Neutrophil (primary cell): Measurements from ENCODE around the gene TMOD3.

Experiments used
- H3K27ac ChIP-seq: fragments of 200-600 bp; sonication (generic); 2 replicates; pipeline ENCODE4 v1.5.1; 2016; ENCODE audit warnings: mild to moderate bottlenecking, moderate library complexity
- H3K27me3 ChIP-seq: fragments of 200-600 bp; sonication (generic); 2 replicates; pipeline ENCODE4 v1.6.0; 2016; ENCODE audit warnings: mild to moderate bottlenecking
- H3K36me3 ChIP-seq: fragments of 200-600 bp; sonication (generic); 2 replicates; pipeline ENCODE4 v1.5.1; 2017
- H3K4me1 ChIP-seq, 2 experiments: fragments of 200-600 bp in 1 of 2; sonication (generic) in 1 of 2; 1 replicate in 1 of 2; 2 replicates in 1 of 2; pipeline versions ENCODE4 v1.5.1 to v1.6.1; 2013 to 2016; ENCODE audit warnings: low read depth in 1 of 2, low read length in 1 of 2, mild to moderate bottlenecking in 1 of 2, moderate library complexity in 1 of 2; ENCODE audit not compliant: control insufficient read depth in 1 of 2, insufficient read depth in 1 of 2
- H3K4me3 ChIP-seq, 2 experiments: fragments of 200-600 bp in 1 of 2; sonication (generic) in 1 of 2; 1 replicate in 1 of 2; 2 replicates in 1 of 2; pipeline ENCODE4 v1.5.1; 2013 to 2016; ENCODE audit warnings: low read depth in 1 of 2, low read length in 1 of 2, mild to moderate bottlenecking in 1 of 2, moderate library complexity in 1 of 2
- H3K9me3 ChIP-seq: fragments of 200-600 bp; sonication (generic); 2 replicates; pipeline ENCODE4 v1.5.1; 2016
- TF ChIP-seq, protein P1 (sequence below): fragments of 200-600 bp; sonication (generic); IDR thresholded peaks from 2 replicates; pipeline ENCODE4 v1.5.1; 2016; ENCODE audit warnings: antibody characterized with exemption

The TMOD3 gene

GRCh38 chr15:51793521-51794305 is 35.7 kb upstream of the TMOD3 start:
- H3K27ac ChIP-seq, result no peak overlapping the region
- TF ChIP-seq, protein P1, sequence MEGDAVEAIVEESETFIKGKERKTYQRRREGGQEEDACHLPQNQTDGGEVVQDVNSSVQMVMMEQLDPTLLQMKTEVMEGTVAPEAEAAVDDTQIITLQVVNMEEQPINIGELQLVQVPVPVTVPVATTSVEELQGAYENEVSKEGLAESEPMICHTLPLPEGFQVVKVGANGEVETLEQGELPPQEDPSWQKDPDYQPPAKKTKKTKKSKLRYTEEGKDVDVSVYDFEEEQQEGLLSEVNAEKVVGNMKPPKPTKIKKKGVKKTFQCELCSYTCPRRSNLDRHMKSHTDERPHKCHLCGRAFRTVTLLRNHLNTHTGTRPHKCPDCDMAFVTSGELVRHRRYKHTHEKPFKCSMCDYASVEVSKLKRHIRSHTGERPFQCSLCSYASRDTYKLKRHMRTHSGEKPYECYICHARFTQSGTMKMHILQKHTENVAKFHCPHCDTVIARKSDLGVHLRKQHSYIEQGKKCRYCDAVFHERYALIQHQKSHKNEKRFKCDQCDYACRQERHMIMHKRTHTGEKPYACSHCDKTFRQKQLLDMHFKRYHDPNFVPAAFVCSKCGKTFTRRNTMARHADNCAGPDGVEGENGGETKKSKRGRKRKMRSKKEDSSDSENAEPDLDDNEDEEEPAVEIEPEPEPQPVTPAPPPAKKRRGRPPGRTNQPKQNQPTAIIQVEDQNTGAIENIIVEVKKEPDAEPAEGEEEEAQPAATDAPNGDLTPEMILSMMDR, result no peak
- H3K27me3 ChIP-seq, result no peaks in the 10 kb centered on the region

DNA sequence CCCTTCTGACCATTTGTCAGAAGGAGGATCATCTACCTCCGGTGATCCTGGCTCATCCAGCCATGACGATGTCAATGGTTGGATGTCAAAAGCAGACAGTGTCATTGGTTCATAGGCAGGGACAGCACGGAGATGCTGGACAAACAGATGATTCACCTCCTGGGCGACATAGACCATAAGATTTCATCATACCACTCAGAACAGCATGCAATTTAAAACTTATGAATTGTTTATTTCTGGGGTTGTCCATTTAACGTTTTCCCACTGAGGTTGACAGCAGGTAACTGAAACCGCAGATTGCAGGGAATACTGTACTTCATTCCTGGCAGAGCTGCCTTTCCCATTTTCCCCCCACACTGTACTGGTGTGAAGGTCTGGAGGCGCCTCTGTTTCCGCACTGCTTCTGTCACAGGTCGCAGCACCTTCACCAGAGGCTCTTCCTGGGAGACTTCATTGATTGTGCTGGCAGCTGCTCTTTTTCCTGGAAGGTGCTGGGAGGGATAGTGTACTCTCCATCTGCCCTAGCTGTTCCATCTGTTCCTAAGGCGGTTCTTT is 32.5 kb upstream of the TMOD3 start:
- Histone ChIP-seq H3K27ac (no peak overlapping the region), H3K4me1 (no peaks in the 10 kb centered on the region), H3K4me3 (no peak overlapping the region), H3K9me3 (no peaks in the 10 kb centered on the region), H3K36me3 (peaks cover 31% of the 10 kb centered on the region), H3K27me3 (no peaks in the 10 kb centered on the region)
- TF ChIP-seq, protein P1, result no peak

More at GRCh38 chr15:51793521-51794305, 35.7 kb upstream of the TMOD3 start:
- Histone ChIP-seq H3K9me3 (no peaks in the 10 kb centered on the region), H3K4me3 (no peak overlapping the region), H3K4me1 (no peaks in the 10 kb centered on the region), H3K36me3 (peaks cover 15% of the 10 kb centered on the region)

DNA sequence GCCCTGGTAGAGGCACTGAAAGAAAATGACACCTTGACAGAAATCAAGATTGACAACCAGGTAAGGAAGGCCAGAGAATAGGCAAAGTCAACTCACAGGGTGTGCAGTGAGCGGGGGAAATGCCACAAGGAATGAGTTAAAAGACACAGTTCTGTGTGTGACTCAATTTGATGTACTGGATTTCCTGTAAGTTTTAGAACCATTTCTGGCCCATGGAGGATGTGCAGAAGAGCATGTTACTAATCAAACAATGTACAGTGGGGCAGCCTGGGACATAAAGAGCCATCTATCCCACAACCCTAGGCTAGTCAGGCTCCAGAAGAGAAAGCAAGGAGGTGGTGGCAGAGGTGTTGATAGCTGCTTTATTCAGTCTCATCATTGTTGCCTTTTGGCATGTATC is 31.2 kb upstream of the TMOD3 start:
- no peaks in the 10 kb centered on the region for H3K4me1 ChIP-seq

DNA sequence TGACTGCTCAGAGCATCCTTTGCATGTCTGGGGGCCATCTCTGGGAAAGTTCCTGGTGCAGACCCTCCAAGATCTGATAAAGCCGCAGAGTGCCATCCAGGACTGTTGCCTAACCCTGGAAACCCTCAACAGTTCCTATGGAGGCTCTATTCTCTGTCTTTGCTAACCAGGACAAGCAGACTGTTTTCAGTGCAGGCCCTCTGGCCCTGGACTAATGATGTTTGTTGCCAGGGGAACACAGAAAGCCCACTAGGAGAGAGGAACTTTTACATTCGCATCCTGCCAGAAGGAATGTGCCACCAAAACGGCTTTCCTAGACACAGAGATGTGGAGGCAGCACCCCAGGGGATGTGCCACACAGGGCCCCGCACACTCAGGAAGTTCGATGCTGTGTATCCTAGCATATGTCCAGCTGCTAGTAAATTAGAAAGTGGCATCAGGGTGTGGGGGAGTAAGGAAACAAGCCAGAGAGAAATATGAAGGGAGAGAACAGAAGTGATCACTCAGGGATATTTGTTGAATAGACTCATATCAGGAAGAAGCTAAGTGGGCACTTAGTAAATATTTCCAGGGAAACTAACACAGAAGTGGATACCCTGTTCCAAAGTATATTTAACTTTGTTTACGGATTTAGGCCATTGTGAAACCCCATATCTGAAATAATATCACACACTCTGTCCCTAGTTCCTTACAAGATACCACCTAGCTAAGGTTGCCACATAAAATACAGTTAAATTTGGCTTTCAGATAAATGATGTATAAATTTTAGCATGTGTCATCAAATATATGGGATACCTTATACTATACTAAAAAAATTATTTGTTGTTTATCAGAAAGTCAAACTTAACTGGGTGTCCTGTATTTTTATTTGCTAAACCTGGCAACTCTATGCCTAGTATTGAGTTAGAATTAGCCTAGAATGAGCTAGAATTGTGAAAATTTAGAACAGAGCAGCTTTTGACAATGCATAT is 29.9 kb upstream of the TMOD3 start:
- H3K27ac ChIP-seq, result no peak overlapping the region
- TF ChIP-seq, protein P1, result no peak

More for the DNA sequence above, 31.2 kb upstream of the TMOD3 start:
- TF ChIP-seq, protein P1, result no peak
- H3K4me3 ChIP-seq, result no peak overlapping the region
- no peaks in the 10 kb centered on the region for H3K27me3 ChIP-seq
- no peak overlapping the region for H3K27ac ChIP-seq
- peaks cover 31% of the 10 kb centered on the region for H3K36me3 ChIP-seq
- H3K9me3 ChIP-seq, result no peaks in the 10 kb centered on the region

DNA sequence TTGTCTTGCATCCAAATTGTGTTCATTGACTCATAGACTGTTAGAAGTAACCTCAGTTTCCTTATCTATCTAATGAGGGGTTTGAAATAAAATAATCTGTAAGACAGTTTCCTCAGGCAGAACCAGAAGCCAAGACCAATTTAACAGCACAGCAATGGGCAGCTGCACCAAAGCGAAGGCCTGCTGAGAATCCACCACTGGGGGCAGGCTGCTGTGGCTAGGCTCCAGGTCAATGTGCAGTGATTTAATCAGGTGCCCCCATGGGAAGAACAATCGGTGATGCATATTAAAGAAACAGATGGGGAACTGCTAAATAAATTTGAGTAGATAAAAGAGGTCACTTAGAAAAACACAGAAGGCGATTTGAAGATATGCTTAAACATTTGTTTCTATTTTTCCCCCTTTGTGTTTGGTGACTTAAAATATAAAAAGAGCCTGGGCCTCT is 28.0 kb upstream of the TMOD3 start:
- Histone ChIP-seq H3K27ac (no peak overlapping the region), H3K36me3 (peaks cover 45% of the 10 kb centered on the region), H3K27me3 (no peaks in the 10 kb centered on the region), H3K9me3 (no peaks in the 10 kb centered on the region), H3K4me1 (no peaks in the 10 kb centered on the region), H3K4me3 (no peak overlapping the region)
- TF ChIP-seq, protein P1, result no peak

More for the DNA sequence above, 29.9 kb upstream of the TMOD3 start:
- Histone ChIP-seq H3K27me3 (no peaks in the 10 kb centered on the region), H3K4me1 (no peaks in the 10 kb centered on the region), H3K4me3 (no peak overlapping the region), H3K9me3 (no peaks in the 10 kb centered on the region), H3K36me3 (peaks cover 39% of the 10 kb centered on the region)
